Measurements from ENCODE around the gene REEP2.
A peak's percentile ranks its signal among the peaks of the same experiment; 100 is the strongest.
"Not testable (repeated sequence)": the region's sequence is repeated elsewhere in the genome, so short reads cannot be mapped to it uniquely, and the experiment has no call there.

REEP2 gene, protein sequence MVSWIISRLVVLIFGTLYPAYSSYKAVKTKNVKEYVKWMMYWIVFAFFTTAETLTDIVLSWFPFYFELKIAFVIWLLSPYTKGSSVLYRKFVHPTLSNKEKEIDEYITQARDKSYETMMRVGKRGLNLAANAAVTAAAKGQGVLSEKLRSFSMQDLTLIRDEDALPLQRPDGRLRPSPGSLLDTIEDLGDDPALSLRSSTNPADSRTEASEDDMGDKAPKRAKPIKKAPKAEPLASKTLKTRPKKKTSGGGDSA

DNA sequence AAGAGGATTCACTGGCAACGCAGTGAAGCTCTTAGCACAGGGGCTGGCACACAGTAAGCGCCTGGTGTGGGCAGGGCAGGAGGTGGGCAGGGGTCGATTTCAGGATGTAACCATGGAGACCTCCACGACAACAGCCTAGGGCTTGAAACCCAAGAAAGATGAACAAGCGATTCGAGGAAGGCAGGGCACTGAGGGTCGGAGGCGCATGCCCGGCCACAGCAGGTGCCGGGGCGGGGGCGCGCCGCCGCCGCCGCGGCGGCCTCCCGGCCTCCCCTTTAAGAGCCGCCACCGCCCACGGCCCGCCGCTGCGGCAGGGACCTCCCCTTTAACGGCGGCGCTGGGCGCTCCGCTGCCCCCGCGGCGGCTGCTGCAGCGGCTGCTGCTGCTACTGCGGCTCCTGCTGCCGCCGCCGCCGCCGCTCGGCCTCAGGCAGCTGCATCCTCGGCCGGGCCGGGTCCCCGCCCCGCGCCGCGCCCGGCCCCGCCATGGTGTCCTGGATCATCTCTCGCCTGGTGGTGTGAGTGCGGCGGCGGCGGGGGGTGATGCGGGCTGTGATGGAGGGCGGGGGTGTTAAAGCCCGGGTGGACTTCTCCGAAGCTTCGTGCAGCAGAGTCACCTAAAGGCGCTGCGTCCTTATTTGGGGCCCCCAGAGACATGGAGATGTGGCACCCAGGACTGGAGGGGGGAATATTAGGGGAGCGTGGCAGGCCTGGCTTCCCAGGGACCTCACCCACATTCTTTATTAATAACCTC is at the start of gene REEP2:
TSS of gene REEP2 (plus strand) at position 334 of the 753 bp plus-strand sequence. CDS start at position 486, 152 bp downstream.
- peak; percentile 36 for DNase-seq

DNA sequence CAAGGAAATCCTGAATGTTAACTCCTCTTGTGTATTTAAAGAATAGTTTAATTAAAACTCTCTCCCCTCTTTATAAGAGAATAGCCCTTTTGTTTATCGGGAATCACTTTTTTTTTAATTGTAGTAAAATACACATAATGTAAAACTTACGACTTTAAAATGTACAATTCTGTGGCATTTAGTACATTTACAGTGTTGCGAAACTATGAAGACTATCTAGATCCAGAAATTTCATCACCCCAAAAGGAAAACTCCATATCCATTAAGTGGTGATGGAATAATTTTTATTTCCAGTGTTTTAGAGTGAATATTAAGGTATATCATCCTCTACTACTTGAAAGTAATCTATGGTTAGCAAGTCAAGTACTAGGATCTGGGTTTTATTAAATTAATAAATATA is 49.5 kb upstream of the REEP2 start:
- DNase-seq, result no peak

DNA sequence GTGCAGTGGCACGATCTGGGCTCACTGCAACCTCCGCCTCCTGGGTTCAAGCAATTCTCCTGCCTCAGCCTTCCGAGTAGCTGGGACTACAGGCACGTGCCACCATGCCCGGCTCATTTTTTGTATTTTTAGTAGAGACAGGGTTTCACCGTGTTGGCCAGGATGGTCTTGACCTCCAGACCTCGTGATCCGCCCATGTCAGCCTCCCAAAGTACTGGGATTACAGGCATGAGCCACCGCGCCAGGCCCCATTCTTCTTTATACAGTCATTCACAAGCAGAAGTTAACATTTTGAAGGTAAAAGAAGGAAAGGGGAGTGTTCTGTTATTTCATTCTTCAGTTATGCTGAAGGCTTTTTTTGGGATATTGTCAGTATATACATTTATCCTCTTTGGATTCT is 48.9 kb upstream of the REEP2 start:
- DNase-seq, result not testable (repeated sequence)

GRCh38 chr5:138391859-138392386 is 46.9 kb upstream of the REEP2 start:
- no peak for DNase-seq

DNA sequence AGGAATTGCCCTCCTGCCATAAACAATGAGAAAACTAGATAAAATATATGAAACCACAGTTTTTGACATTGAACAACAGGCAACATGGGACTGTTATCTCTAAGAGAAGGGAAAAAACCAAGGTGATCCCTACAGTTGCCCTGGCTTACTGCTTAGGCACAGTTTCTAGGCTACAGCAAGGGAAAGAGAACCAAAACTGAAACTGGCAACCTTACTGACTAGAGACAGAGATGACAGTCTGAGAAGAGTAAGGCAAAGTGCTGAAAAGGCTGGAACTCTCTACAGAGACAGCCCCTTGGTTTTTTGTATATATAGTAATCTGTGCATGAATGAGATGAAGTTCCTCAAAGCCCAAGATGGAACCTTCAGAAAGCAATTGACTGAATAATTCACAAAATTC is 36.2 kb upstream of the REEP2 start:
- peak; percentile 39 for DNase-seq

DNA sequence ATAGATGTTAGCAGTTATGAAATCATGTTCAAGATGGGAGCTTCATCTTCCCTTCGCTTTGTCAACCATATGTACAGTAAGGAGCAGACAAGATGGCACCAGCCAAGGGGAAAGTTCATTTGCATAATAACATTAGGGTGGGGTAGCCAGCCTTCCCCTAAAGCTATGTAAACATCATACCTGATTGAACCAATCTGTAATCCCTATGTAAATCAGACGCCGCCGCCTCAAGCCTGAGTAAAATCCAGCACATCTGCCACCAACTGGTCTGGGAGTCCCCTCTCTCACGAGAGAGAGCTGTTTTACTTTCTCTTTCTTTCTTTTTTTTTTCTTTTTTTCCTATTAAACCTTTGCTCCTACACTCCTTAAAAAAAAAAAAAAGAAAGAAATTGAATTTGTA is 30.8 kb upstream of the REEP2 start:
- peak; percentile 56 for DNase-seq

GRCh38 chr5:138410996-138411640 is 27.7 kb upstream of the REEP2 start:
- peak; percentile 32 for DNase-seq

- no peak for DNase-seq
Measured at GRCh38 chr5:138418444-138418843, 20.4 kb upstream of the REEP2 start.

DNA sequence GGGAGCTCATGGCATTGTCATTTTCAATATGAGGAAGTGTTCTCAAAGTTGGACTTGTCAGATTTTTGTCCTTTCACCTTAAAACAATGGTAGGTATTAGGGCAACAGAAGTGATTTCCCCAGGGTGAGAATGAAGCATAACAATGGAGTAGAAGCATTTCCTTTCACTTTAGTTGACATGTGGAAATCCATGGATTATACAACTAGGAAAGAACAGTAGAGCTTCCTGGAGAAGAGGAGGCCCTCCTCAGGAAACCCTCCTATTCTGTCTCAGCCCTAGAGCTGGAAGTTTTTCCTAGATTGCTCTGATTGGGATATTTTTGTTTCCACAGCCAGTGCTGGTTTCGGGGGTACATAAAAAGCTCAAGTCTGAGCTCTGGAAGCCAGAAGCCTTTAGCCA is 13.8 kb upstream of the REEP2 start:
- no peak for DNase-seq

DNA sequence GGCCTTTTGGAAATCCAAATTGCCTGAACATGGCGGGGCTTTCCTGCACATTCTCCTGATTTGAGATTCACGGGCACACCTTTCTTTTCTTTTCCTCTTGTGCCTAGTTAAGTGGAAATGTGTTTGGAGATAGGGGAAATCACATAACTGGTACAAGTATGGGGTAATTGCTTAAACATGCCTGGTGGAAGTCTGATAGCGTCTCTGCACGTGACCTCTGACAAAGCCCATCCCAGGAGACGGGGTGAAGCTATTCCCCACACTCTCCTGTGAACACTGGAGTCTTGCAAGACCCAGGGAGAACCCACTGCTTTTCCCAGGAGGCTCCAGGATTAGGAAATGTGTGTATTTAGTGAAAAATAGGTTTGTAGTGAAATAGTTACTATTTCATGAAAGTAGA is 2.9 kb upstream of the REEP2 start:
- no peak for DNase-seq

- no peak for DNase-seq
Measured at GRCh38 chr5:138438003-138438723, 694 bp upstream of the REEP2 start.

DNA sequence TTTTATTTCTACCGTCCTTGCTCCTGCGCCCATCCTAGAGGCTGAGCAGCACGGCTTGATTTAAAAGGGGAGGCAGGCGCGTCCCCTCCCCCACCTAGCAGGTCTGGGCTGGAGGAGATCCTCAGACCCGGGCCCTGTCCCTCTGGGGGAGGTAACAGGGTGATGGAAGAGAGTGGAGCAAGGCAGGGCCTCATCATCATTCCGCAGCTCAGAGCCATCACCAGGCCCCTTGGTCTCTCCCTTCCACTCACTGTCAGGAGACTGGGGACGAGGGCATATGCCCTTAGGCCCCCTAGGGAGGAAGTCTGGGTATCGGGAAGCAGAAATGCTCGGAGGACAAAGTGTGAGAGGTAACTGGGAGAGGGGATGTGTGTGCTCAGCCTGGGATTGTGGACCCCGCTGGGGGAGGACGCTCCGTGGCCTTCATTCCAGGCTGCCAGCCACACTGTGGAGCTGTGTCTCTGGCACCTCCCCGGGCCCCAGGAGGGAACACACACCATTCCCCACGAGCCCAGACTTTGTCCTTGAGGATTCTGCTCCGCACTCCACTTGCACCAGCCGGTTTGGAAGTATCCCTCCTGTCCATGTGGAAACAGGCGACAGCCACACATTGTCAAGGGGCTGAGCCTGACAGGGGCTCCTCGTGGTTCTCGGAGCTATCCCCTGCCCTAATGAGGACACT is 761 bp downstream of the REEP2 start:
- no peak for DNase-seq

- DNase-seq, result no peak
Measured at GRCh38 chr5:138440159-138441073, 1.6 kb downstream of the REEP2 start.

DNA sequence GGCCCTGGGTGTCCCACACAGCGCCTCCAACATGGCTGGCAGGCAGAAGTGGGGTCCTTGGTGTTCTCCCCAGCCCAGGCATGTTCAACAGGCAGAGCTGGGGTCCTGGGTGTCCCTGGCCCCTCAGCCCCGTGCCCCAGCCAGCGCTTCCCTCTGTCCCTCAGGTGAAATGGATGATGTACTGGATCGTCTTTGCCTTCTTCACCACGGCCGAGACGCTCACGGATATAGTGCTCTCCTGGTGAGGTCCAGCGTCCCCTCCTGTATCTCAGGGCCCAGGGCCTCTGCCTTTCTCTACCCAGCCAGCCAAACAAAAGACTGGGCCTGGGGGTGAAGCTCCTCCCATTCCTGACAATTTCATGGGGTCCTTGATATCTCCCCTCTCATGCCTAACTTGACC is 2.4 kb downstream of the REEP2 start:
- DNase-seq, result no peak

DNA sequence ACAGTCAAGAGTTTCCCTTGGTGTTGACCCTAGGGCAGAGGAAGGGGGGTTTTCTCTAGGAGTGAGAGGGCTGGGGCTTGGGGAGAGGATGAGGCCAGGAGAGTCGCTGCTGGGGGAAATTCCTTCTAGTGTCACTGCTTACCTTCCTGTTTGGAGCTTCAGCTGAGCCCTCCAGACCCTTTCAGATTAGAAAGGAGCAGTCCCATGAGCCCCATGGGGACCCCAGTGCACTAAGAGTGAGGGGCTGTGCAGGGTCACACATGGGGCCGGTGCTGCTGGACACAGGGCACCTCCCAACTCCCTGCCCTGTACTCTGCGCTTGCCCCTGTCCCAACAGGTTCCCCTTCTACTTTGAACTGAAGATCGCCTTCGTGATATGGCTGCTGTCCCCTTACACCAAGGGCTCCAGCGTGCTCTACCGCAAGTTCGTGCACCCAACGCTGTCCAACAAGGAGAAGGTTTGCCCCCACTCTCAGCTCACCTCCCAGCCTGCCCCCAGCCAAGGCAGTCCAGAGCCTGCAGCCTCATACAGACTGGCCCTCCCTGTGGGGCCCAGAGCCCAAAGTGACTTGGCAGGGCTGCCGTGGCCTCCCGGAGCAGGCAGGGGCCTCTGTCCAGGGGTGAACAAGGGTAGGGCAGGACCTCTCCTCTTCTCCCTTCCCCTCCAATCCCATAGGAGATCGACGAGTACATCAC is 5.4 kb downstream of the REEP2 start:
- no peak for DNase-seq

- DNase-seq, result no peak
Measured at GRCh38 chr5:138444774-138445546, 6.1 kb downstream of the REEP2 start.

GRCh38 chr5:138445547-138446271 is 6.9 kb downstream of the REEP2 start:
- DNase-seq, result no peak

GRCh38 chr5:138448070-138448469 is 9.2 kb downstream of the REEP2 start:
- no peak for DNase-seq

Measured in activated CD4-positive, alpha-beta T cell treated with anti-CD3 and anti-CD28 coated beads, Interleukin-2, amount 50 U/mL, for 16 hours (primary cell).